ENCODE measurements around the gene SUSD4.

DNA sequence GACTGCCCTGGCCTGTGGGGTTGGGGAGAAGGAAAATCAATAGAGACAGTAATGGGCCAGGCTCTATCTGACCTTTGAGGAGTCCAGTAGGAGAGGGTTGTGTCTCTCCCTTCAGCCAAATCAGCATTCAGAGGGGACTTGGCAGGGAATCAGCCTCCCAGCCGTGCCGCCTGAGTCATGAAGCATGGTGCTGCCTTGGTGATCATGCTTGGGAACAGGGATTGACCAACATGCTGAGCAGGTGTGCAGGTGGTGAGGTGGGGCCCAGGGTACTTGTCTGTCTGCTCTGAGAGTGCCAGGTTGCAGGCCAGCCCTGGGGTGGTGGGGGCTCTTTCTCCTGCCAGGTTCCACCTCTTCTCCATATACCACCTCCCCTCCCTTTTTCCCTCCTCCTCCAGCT, 162.0 kb downstream of the SUSD4 start:
- TF ChIP-seq, protein P1, sequence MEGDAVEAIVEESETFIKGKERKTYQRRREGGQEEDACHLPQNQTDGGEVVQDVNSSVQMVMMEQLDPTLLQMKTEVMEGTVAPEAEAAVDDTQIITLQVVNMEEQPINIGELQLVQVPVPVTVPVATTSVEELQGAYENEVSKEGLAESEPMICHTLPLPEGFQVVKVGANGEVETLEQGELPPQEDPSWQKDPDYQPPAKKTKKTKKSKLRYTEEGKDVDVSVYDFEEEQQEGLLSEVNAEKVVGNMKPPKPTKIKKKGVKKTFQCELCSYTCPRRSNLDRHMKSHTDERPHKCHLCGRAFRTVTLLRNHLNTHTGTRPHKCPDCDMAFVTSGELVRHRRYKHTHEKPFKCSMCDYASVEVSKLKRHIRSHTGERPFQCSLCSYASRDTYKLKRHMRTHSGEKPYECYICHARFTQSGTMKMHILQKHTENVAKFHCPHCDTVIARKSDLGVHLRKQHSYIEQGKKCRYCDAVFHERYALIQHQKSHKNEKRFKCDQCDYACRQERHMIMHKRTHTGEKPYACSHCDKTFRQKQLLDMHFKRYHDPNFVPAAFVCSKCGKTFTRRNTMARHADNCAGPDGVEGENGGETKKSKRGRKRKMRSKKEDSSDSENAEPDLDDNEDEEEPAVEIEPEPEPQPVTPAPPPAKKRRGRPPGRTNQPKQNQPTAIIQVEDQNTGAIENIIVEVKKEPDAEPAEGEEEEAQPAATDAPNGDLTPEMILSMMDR (IDR thresholded peaks at IDR 0.05), result no peak
- TF ChIP-seq POLR2A (IDR thresholded peaks at IDR 0.05), result no peak
